ENCODE data around the gene WNT3A.

GRCh38 chr1:228009116-228009827, 2.5 kb downstream of the WNT3A start:
- no peak for TF ChIP-seq TAF1 (IDR thresholded peaks at IDR 0.05; ENCODE audit: borderline replicate concordance, low read depth, low read length)
- no peak for TF ChIP-seq CTCF (IDR thresholded peaks at IDR 0.05)

All from SK-N-SH (cell line).